RWPE2 (cell line): ENCODE measurements around the gene NUDT13.
"Not testable (repeated sequence)": the region's sequence is repeated elsewhere in the genome, so short reads cannot be mapped to it uniquely, and the experiment has no call there.

Source experiments
- ATAC-seq: fragments of 200-7000 bp; cut with Tn5 transposase; 3 replicates; pipeline ENCODE4 v1.9.1; 2021; ENCODE audit warnings: low read depth
- DNase-seq: peaks from one replicate; pipeline ENCODE4 v3.0.0-alpha.2; 2020; ENCODE audit warnings: low spot score
- H3K27ac ChIP-seq: fragments of 450-650 bp; 2 replicates; pipeline ENCODE4 v1.5.1; 2017; ENCODE audit warnings: mild to moderate bottlenecking; ENCODE audit not compliant: poor library complexity, severe bottlenecking
- H3K27me3 ChIP-seq: fragments of 250-450 bp; sonication (Bioruptor Pico); 2 replicates; pipeline ENCODE4 v1.5.1; 2021; ENCODE audit warnings: mild to moderate bottlenecking, moderate library complexity; ENCODE audit not compliant: insufficient read depth, poor library complexity, severe bottlenecking
- H3K36me3 ChIP-seq: fragments of 250-450 bp; sonication (Bioruptor Pico); 2 replicates; pipeline ENCODE4 v1.5.1; 2020; ENCODE audit warnings: low read depth, mild to moderate bottlenecking, moderate library complexity
- H3K4me1 ChIP-seq: fragments of 250-450 bp; sonication (Bioruptor Pico); 2 replicates; pipeline ENCODE4 v1.5.1; 2021; ENCODE audit warnings: mild to moderate bottlenecking, moderate library complexity; ENCODE audit not compliant: insufficient read depth, poor library complexity, severe bottlenecking
- H3K4me3 ChIP-seq: fragments of 250-450 bp; sonication (Bioruptor Pico); 2 replicates; pipeline ENCODE4 v1.5.1; 2021; ENCODE audit warnings: mild to moderate bottlenecking, moderate library complexity; ENCODE audit not compliant: severe bottlenecking
- H3K9me3 ChIP-seq: fragments of 250-450 bp; sonication (Bioruptor Pico); 2 replicates; pipeline ENCODE4 v1.5.1; 2021; ENCODE audit warnings: mild to moderate bottlenecking, moderate library complexity; ENCODE audit not compliant: severe bottlenecking
- CTCF ChIP-seq: fragments of 450-650 bp; IDR thresholded peaks from one replicate; pipeline ENCODE4 v1.5.1; 2017; ENCODE audit warnings: mild to moderate bottlenecking, moderate library complexity; ENCODE audit not compliant: poor library complexity, severe bottlenecking

Gene NUDT13

DNA sequence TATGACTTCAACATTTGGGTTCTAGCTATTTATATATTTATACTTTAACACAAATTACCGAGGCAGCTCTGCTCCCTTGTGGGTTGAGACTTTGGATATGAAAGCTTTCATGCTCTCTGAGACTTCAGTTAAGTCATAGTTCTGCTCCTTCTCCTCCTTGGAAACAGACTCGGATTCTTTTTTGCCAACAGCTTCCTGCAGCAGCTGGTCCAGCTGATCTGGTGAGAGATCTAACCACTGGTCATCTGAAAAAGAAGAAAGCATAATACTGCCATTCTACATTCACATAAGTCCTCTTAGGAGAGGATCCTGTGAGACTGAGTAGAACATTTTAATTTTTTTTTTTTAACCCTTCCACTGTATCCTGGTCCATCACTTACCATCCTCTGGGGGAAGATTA lies 29.0 kb downstream of the NUDT13 start:
- Histone ChIP-seq H3K9me3 (peaks cover 4% of the 10 kb centered on the region), H3K36me3 (peaks cover 89% of the 10 kb centered on the region), H3K27me3 (no peaks in the 10 kb centered on the region), H3K4me1 (no peaks in the 10 kb centered on the region), H3K27ac (no peak overlapping the region), H3K4me3 (no peak overlapping the region)
- TF ChIP-seq CTCF = no peak
- no peak for DNase-seq
- no peak for ATAC-seq

DNA sequence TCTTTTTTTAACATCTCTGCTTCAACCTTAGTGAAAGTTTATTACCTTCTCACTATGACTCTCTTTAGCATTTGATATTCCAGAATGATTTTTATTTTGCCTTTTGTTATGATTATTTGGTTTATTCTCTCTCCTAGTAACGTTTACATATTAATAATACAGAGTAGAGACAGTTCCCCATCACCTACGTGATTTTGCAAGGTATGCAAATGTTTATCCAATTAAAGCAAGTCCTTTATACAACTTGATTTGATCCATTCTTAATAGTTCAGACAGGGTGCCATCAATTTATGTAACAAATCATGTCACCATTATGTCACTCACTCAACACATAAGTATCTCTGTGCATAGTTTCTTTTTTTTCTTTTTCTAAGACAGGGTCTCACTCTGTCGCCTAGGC lies 31.3 kb downstream of the NUDT13 start:
- no peaks in the 10 kb centered on the region for H3K4me1 ChIP-seq
- no peak overlapping the region for H3K4me3 ChIP-seq
- DNase-seq = no peak
- no peaks in the 10 kb centered on the region for H3K9me3 ChIP-seq
- H3K36me3 ChIP-seq = peaks cover 89% of the 10 kb centered on the region
- ATAC-seq = no peak
- TF ChIP-seq CTCF = no peak
- no peaks in the 10 kb centered on the region for H3K27me3 ChIP-seq
- H3K27ac ChIP-seq = no peak overlapping the region

GRCh38 chr10:73150633-73151413 lies 40.6 kb downstream of the NUDT13 start:
- not testable (repeated sequence) for H3K9me3 ChIP-seq, ATAC-seq, H3K27me3 ChIP-seq, H3K4me3 ChIP-seq, DNase-seq, H3K4me1 ChIP-seq, H3K27ac ChIP-seq
- peaks cover 96% of the 10 kb centered on the region for H3K36me3 ChIP-seq

DNA sequence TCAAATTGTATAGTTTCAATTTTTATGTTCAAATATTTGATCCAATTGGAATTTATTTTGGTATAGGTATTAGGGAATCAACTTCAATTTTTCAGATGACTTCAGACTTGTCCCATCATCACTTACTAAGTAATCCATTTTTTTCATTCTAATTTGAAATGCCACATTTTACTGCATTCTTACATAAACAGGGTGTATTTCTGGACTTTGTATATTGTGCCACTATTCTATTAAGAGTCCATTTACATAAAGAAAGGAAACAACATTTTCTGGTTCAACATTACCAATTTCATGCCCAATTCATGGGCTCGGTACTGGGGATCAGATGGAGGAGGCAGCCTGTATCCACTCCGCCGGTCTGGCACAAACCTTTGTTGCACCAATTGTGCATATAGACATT lies 41.8 kb downstream of the NUDT13 start:
- no peak for ATAC-seq
- no peak for DNase-seq
- Histone ChIP-seq H3K27me3 (no peaks in the 10 kb centered on the region), H3K36me3 (peaks cover 95% of the 10 kb centered on the region), H3K27ac (no peak overlapping the region), H3K4me3 (no peak overlapping the region), H3K4me1 (no peaks in the 10 kb centered on the region), H3K9me3 (no peaks in the 10 kb centered on the region)
- TF ChIP-seq CTCF = no peak

DNA sequence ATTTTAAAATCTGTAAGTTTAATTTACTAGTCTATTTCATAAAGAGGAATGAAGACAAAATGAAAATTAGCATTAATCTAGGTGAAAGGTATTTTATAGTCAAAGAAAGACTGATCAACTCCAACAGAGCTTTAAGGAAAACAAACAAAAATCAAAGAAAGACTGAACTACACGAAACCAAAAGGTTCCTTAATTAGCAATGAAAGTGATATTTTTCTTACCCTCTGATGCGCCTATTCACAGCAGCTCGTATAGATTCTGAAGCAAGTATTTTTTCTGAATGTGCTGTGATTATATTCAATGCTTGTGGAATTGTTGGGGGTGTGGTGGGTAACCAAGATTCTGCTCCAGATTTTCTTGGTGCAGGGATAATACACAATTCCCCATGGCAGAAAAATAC lies 45.8 kb downstream of the NUDT13 start:
- Histone ChIP-seq H3K27ac (no peak overlapping the region), H3K4me1 (no peaks in the 10 kb centered on the region), H3K36me3 (peaks cover 84% of the 10 kb centered on the region), H3K27me3 (no peaks in the 10 kb centered on the region), H3K9me3 (no peaks in the 10 kb centered on the region), H3K4me3 (no peak overlapping the region)
- no peak for TF ChIP-seq CTCF
- ATAC-seq (no peak), DNase-seq (no peak)
